ENCODE data around the gene SCEL.
"Not testable (repeated sequence)": the region's sequence is repeated elsewhere in the genome, so short reads cannot be mapped to it uniquely, and the experiment has no call there.

Gene SCEL

GRCh38 chr13:77571956-77572355 lies 36.5 kb downstream of the SCEL start:
- DNase-seq: no peak

DNA sequence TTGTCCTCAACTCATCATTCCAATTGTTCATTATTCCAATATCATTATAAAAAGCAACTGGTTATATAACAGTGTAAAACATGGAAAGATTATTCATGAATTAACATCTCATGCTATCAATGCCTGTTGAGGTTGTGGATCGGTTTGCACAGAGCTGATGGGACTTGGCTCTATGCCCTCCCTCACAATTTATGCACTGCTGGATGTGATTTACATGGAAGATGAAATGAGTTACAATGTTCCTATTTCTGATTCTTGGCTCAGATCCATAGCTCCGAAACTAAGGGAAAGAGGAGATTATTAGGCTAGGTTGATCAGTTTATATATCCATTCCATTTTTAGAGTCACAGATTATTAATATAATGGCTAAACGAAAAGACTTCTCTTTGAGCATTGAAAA lies 38.6 kb downstream of the SCEL start:
- DNase-seq: no peak

GRCh38 chr13:77579959-77580358 lies 44.5 kb downstream of the SCEL start:
- no peak for DNase-seq

GRCh38 chr13:77580748-77581147 lies 45.2 kb downstream of the SCEL start:
- no peak for DNase-seq

- DNase-seq: no peak
Measured at GRCh38 chr13:77583581-77583980, 48.1 kb downstream of the SCEL start.

GRCh38 chr13:77584106-77584505 lies 48.6 kb downstream of the SCEL start:
- no peak for DNase-seq

- DNase-seq: no peak
Measured at GRCh38 chr13:77595166-77595810, 59.8 kb downstream of the SCEL start.

DNA sequence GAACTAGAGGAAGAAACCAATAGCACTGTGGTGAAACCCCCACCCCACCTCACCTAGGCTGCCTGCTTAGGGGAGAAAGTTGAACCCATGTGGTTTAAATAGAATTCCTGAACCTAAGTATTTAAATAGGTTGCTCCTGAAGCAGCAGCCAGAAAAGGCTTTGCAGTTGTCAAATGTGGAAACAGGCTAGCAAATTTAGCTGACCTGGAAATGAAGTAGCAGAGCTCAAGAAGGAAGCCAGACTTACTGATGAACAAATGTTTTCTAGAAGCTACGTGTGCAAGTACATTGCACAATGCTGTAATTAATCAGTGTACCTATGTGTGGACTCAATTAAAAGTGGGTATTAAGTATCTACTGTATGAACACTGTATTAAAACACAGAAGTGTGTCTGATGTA lies 61.3 kb downstream of the SCEL start:
- no peak for DNase-seq

DNA sequence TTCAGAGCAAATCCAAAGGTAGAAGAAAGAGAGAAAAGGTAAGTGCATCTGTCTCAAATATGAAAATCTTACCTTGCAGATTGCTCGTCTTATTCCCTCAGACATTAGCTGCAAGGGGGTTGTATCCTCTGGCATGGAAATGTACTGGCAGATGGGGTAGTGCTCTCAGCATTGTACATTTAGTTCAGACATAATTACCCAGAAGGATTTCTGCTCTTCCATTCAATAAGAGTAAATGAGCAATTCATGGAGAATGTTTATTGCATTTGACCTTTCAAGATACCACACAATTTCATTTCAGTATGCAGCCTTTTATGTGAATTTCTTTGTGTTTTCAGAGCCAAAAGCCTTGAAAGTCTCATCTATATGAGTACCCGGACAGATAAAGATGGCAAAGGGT lies 63.8 kb downstream of the SCEL start:
- DNase-seq: no peak

- no peak for DNase-seq
Measured at GRCh38 chr13:77600701-77601100, 65.2 kb downstream of the SCEL start.

GRCh38 chr13:77611068-77611467 lies 75.6 kb downstream of the SCEL start:
- no peak for DNase-seq

- DNase-seq: no peak
Measured at GRCh38 chr13:77616027-77616426, 80.5 kb downstream of the SCEL start.

DNA sequence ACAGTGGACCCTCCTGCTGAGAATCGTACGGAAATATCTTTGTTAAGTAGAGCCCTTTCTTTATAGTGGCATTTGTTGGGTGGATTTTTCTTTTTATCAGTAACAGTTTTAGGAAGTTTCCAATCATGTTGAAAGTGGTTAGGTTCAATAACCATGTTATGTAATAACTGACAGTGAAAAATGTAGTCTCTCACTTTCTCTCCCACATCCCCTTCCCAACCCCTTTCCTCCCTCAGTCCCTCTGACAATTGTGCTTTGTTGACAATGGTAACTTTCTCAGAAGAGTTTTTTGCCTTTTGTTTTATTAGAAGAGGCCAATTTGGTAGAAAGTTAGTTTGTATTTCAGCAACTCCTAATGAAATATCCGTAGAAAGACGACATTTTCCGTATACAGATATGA lies 84.1 kb downstream of the SCEL start:
- DNase-seq: no peak

- no peak for DNase-seq
Measured at GRCh38 chr13:77620138-77620537, 84.6 kb downstream of the SCEL start.

DNA sequence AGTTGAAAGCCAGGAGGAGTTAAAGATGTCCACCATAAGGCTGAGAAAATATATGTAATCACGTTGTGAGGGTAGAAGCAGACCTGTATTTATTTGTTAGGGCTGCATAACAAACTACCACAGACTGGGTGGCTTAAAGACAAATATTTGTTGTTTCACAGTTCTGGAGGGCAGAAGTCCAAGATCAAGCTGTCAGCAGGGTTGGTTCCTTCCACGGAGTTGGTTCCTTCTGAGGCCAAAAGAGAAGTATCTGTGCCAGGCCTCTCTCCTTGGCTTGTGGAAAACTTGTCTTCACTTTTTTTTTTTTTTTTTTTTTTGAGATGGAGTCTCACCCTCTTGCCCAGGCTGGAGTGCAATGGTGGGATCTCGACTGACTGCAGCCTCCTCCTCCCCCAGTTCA lies 88.3 kb downstream of the SCEL start:
- DNase-seq: no peak

- DNase-seq: no peak
Measured at GRCh38 chr13:77628170-77628569, 92.7 kb downstream of the SCEL start.

GRCh38 chr13:77637588-77637987 lies 102.1 kb downstream of the SCEL start:
- no peak for DNase-seq

DNA sequence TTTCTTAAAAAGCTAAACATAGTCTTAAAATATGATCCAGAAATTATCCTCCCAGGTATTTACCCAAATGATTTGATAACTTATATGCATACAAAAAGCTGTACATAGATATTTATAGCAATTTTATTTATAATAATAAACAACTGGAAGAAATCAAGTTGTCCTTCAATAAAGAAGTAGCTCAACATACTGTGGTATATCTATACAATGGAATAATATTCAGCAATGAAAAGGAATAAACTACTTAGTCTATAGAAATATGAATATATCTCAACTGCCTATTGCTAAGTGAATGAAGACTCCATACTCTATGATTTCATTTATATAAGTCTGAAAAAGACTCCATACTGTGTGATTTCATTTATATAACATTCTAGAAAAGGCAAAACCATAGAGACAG lies 114.9 kb downstream of the SCEL start:
- DNase-seq: no peak

- no peak for DNase-seq
Measured at GRCh38 chr13:77653301-77653700, 117.8 kb downstream of the SCEL start.

- DNase-seq: not testable (repeated sequence)
Measured at GRCh38 chr13:77660016-77660415, 124.5 kb downstream of the SCEL start.

DNA sequence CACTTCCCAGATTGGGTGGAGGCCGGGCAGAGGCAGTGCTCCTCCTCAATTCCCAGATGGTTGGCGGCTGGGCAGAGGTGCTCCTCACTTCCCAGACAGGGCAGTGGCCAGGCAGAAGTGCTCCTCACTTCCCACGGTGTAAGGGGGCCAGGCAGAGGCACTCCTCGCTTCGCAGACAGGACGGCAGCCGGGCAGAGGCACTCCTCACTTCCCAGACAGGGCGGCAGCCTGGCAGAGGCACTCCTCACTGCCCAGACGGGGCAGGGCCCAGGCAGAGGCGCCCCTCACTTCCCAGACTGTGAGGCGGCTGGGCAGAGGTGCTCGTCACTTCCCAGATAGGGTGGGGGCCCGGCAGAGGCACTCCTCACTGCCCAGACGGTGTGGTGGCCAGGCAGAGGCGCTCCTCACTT lies 125.3 kb downstream of the SCEL start:
- DNase-seq: no peak

- DNase-seq: not testable (repeated sequence)
Measured at GRCh38 chr13:77662301-77662700, 126.8 kb downstream of the SCEL start.

DNA sequence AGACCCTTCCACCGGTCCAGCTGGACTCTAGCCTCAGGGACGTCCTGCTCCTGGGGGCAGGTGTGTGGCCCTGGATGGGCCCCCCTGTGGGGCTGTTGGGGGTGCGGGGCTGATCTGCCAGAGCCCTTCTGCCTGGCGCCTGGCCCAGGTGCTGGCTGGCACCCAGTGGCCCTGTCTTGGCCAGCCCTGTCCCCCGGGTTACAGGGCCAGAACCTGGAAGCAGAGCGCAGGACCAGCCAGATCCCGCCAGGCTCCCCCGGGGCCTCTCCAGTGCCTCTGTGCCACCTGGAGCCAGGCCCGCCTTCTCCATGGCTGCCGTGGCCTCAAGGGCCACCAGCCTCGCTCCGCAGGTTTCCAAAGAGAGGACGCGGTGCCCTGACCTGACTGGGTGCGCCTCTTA lies 127.3 kb downstream of the SCEL start:
- DNase-seq: not testable (repeated sequence)

DNA sequence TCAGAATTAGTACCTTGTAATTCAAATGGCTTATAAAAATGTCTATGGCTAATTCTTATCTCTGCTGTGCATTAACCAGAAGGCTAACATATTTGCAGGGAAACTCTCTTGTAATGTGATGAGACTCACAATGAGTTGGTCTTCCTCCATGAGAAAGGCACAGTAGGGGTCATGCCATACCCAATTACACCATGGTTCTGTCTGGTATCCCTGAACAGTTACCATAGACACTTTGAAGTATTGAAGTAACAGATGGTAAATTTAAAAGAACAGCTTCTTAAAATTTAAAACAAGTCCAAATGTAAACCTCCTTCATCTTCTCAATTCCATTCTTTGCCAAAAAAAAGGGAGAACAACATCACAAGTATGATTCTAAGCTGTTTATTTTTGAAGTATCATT lies 139.3 kb downstream of the SCEL start:
- DNase-seq: no peak

- DNase-seq: no peak
Measured at GRCh38 chr13:77678691-77679235, 143.3 kb downstream of the SCEL start.

Data from CD4-positive, alpha-beta T cell treated with Interleukin-15 for 1 hour (primary cell).